Neural cell (in vitro differentiated cells): ENCODE measurements around the gene KLHDC7B. TPM values are rescaled to one million over a fixed set of nuclear protein-coding genes. Genes with fewer than 3 reads are reported as not detected.

Source experiments
- H2AFZ ChIP-seq: fragments of 200-600, 300-800 bp; sonication (generic), shearing (Covaris generic); 2 replicates; pipeline ENCODE4 v1.6.0; 2014; ENCODE audit warnings: low read depth, mild to moderate bottlenecking, antibody characterized with exemption, low read length, moderate library complexity
- H3F3A ChIP-seq: fragments of 200-600 bp; shearing (Covaris generic); 2 replicates; pipeline ENCODE4 v1.6.1; 2016; ENCODE audit warnings: mild to moderate bottlenecking, moderate library complexity, mixed read lengths, antibody characterized with exemption, low read length; ENCODE audit not compliant: insufficient read depth, poor library complexity, severe bottlenecking
- H3K27ac ChIP-seq: fragments of 200-600, 300-800 bp; sonication (generic), shearing (Covaris generic); 2 replicates; pipeline ENCODE4 v1.5.1; 2014; ENCODE audit warnings: mild to moderate bottlenecking, low read length, moderate library complexity
- H3K27me3 ChIP-seq: fragments of 300-800, 200-600 bp; sonication (generic), shearing (Covaris generic); 2 replicates; pipeline ENCODE4 v1.6.0; 2014; ENCODE audit warnings: mild to moderate bottlenecking, low read depth, low read length, moderate library complexity; ENCODE audit not compliant: insufficient read depth
- H3K36me3 ChIP-seq: fragments of 300-800, 200-600 bp; sonication (generic), shearing (Covaris generic); 2 replicates; pipeline ENCODE4 v1.5.1; 2014; ENCODE audit warnings: mild to moderate bottlenecking, antibody characterized with exemption, low read length, moderate library complexity; ENCODE audit not compliant: insufficient read depth
- H3K4me2 ChIP-seq: fragments of 300-800, 200-600 bp; sonication (generic), shearing (Covaris generic); 2 replicates; pipeline ENCODE4 v1.6.0; 2014; ENCODE audit warnings: mild to moderate bottlenecking, low read length
- H3K4me3 ChIP-seq: fragments of 300-800, 200-600 bp; sonication (generic), shearing (Covaris generic); 2 replicates; pipeline ENCODE4 v1.5.1; 2014; ENCODE audit warnings: mild to moderate bottlenecking, low read length, moderate library complexity
- H3K79me2 ChIP-seq: fragments of 200-600 bp; shearing (Covaris generic); replicated peaks from 2 replicates; pipeline ENCODE4 v1.6.0; 2014; ENCODE audit warnings: mild to moderate bottlenecking, low read length, moderate library complexity; ENCODE audit not compliant: insufficient read depth
- H3K9ac ChIP-seq: fragments of 300-800, 200-600 bp; sonication (generic), shearing (Covaris generic); 2 replicates; pipeline ENCODE4 v1.6.1; 2016; ENCODE audit warnings: mild to moderate bottlenecking, low read length, mixed read lengths
- H3K9me2 ChIP-seq: fragments of 200-600 bp; shearing (Covaris generic); 2 replicates; pipeline ENCODE4 v1.6.1; 2016; ENCODE audit warnings: mild to moderate bottlenecking, low read length, mixed read lengths; ENCODE audit not compliant: insufficient read depth
- H3K9me3 ChIP-seq: fragments of 200-600, 300-800 bp; sonication (generic), shearing (Covaris generic); 2 replicates; pipeline ENCODE4 v1.6.1; 2016; ENCODE audit warnings: mild to moderate bottlenecking, mixed run types, low read length, moderate library complexity, mixed read lengths
- H4K20me1 ChIP-seq: fragments of 200-600 bp; shearing (Covaris generic); 2 replicates; pipeline ENCODE4 v1.6.1; 2016; ENCODE audit warnings: mild to moderate bottlenecking, mixed run types; ENCODE audit not compliant: insufficient read depth
- CTCF ChIP-seq: fragments of 450-650 bp; IDR thresholded peaks from 2 replicates; pipeline ENCODE4 v1.5.1; 2014; ENCODE audit warnings: antibody characterized with exemption, mild to moderate bottlenecking, moderate library complexity; ENCODE audit not compliant: poor library complexity, severe bottlenecking
- EP300 ChIP-seq: fragments of 450-650 bp; conservative IDR thresholded peaks from 2 replicates; pipeline ENCODE4 v1.6.1; 2014; ENCODE audit warnings: antibody characterized with exemption, mild to moderate bottlenecking, moderate library complexity; ENCODE audit not compliant: poor library complexity, severe bottlenecking
- EZH2 ChIP-seq: fragments of 200-600, 300-800 bp; shearing (Covaris generic), sonication (generic); IDR thresholded peaks from 2 replicates; pipeline ENCODE4 v1.6.1; 2014; ENCODE audit warnings: antibody characterized with exemption, low read length, borderline replicate concordance, mild to moderate bottlenecking; ENCODE audit not compliant: insufficient read depth, poor library complexity, severe bottlenecking
- MXI1 ChIP-seq: fragments of 450-650 bp; conservative IDR thresholded peaks from 2 replicates; pipeline ENCODE4 v1.6.1; 2014; ENCODE audit warnings: antibody characterized with exemption, mild to moderate bottlenecking; ENCODE audit not compliant: poor library complexity, severe bottlenecking
- POLR2AphosphoS5 ChIP-seq: IDR thresholded peaks from 2 replicates; pipeline ENCODE4 v1.6.1; 2012
- RAD21 ChIP-seq: fragments of 450-650 bp; conservative IDR thresholded peaks from 2 replicates; pipeline ENCODE4 v1.6.1; 2014; ENCODE audit warnings: antibody characterized with exemption, mild to moderate bottlenecking, moderate library complexity
- REST ChIP-seq: IDR thresholded peaks from 2 replicates; pipeline ENCODE4 v1.6.1; 2012; ENCODE audit warnings: borderline replicate concordance
- SMC3 ChIP-seq: fragments of 450-650 bp; conservative IDR thresholded peaks from 2 replicates; pipeline ENCODE4 v1.6.1; 2014; ENCODE audit warnings: antibody characterized with exemption, mild to moderate bottlenecking, moderate library complexity; ENCODE audit not compliant: poor library complexity
- TAF1 ChIP-seq: IDR thresholded peaks from 2 replicates; pipeline ENCODE4 v1.6.1; 2012; ENCODE audit warnings: low read depth
- polyA plus RNA-seq: library from polyadenylated mRNA; depleted of rRNA; stranded (reverse); fragments of >200 nt; gene quantifications from 2 replicates; pipeline ENCODE4 v1.2.3, GENCODE V29; 2014

Gene KLHDC7B
- polyA plus RNA-seq, 1 donor from 2014 or later: not detected

- Histone ChIP-seq H3F3A (no peaks in the 10 kb centered on the region), H3K27ac (no peak overlapping the region), H3K36me3 (no peaks in the 10 kb centered on the region), H3K9me3 (no peaks in the 10 kb centered on the region), H3K27me3 (no peaks in the 10 kb centered on the region), H4K20me1 (no peaks in the 10 kb centered on the region), H2AFZ (no peak overlapping the region), H3K4me3 (no peak overlapping the region), H3K79me2 (peaks cover 7% of the 10 kb centered on the region), H3K4me2 (no peak overlapping the region), H3K9me2 (no peaks in the 10 kb centered on the region), H3K9ac (no peak overlapping the region)
- TF ChIP-seq POLR2AphosphoS5 (no peak), TAF1 (no peak), REST (no peak), SMC3 (no peak), MXI1 (no peak), CTCF (no peak), RAD21 (no peak), EP300 (no peak), EZH2 (no peak)
Observed at GRCh38 chr22:50502096-50502495, 43.6 kb upstream of the KLHDC7B start.

GRCh38 chr22:50502628-50503474, 42.8 kb upstream of the KLHDC7B start:
- Histone ChIP-seq H3K4me3 (no peak overlapping the region), H2AFZ (no peak overlapping the region), H3K36me3 (no peaks in the 10 kb centered on the region), H3K79me2 (peaks cover 10% of the 10 kb centered on the region), H3K9me2 (no peaks in the 10 kb centered on the region), H3K27ac (no peak overlapping the region), H3K9me3 (no peaks in the 10 kb centered on the region), H3K27me3 (no peaks in the 10 kb centered on the region), H3K9ac (no peak overlapping the region), H3F3A (no peaks in the 10 kb centered on the region), H3K4me2 (no peak overlapping the region), H4K20me1 (no peaks in the 10 kb centered on the region)
- TF ChIP-seq POLR2AphosphoS5 (no peak), EP300 (no peak)
